AG20443 (cell line): ENCODE results near the gene LIMK2.
"Not testable (repeated sequence)": the region's sequence is repeated elsewhere in the genome, so short reads cannot be mapped to it uniquely, and the experiment has no call there.

Experiments used
- DNase-seq: peaks from one replicate; pipeline ENCODE4 v3.0.0; 2012; ENCODE audit warnings: low spot score, mixed read lengths

The LIMK2 gene

GRCh38 chr22:31244046-31244942 lies 32.2 kb downstream of the LIMK2 start:
- peak; percentile 89 for DNase-seq

- DNase-seq, result no peak
Measured at GRCh38 chr22:31244943-31245451, 32.9 kb downstream of the LIMK2 start.

GRCh38 chr22:31245998-31246397 lies 33.9 kb downstream of the LIMK2 start:
- DNase-seq, result not testable (repeated sequence)

- DNase-seq, result no peak
Measured at GRCh38 chr22:31246687-31247086, 34.6 kb downstream of the LIMK2 start.

- DNase-seq, result peak; percentile 21
Measured at GRCh38 chr22:31247726-31248125, 35.6 kb downstream of the LIMK2 start.

GRCh38 chr22:31248138-31248745 lies 36.1 kb downstream of the LIMK2 start:
- DNase-seq, result peak; percentile 94

GRCh38 chr22:31248965-31249958 lies 37.2 kb downstream of the LIMK2 start:
- DNase-seq, result peak; percentile 18

- peak; percentile 26 for DNase-seq
Measured at GRCh38 chr22:31250740-31251600, 38.9 kb downstream of the LIMK2 start.

GRCh38 chr22:31253949-31254348 lies 41.9 kb downstream of the LIMK2 start:
- DNase-seq, result no peak

- no peak for DNase-seq
Measured at GRCh38 chr22:31259798-31260473, 47.8 kb downstream of the LIMK2 start.

- no peak for DNase-seq
Measured at GRCh38 chr22:31260474-31260856, 48.4 kb downstream of the LIMK2 start.

- no peak for DNase-seq
Measured at GRCh38 chr22:31262312-31263133, 50.4 kb downstream of the LIMK2 start.

- DNase-seq, result no peak
Measured at GRCh38 chr22:31263896-31264640, 52.0 kb downstream of the LIMK2 start.

GRCh38 chr22:31268281-31268680 lies 56.2 kb downstream of the LIMK2 start:
- DNase-seq, result no peak

- no peak for DNase-seq
Measured at GRCh38 chr22:31269892-31270579, 57.9 kb downstream of the LIMK2 start.

- DNase-seq, result no peak
Measured at GRCh38 chr22:31271026-31271425, 58.9 kb downstream of the LIMK2 start.

- no peak for DNase-seq
Measured at GRCh38 chr22:31271485-31271884, 59.4 kb downstream of the LIMK2 start.
